GM23248 (cell line): ENCODE results near the gene ZBTB44.

ENCODE experiments used
- EZH2 ChIP-seq: fragments of 200-600 bp; sonication (generic); IDR thresholded peaks from 2 replicates; pipeline ENCODE4 v1.6.1; 2018; ENCODE audit warnings: antibody characterized with exemption, mild to moderate bottlenecking; ENCODE audit not compliant: insufficient read depth, poor library complexity, severe bottlenecking
- EZH2phosphoT487 ChIP-seq: fragments of 200-600 bp; sonication (generic); IDR thresholded peaks from 2 replicates; pipeline ENCODE4 v1.6.1; 2018; ENCODE audit warnings: antibody characterized with exemption, moderate library complexity, mild to moderate bottlenecking, low read depth; ENCODE audit not compliant: insufficient read depth

- TF ChIP-seq EZH2 (no peak), EZH2phosphoT487 (no peak)
Observed at GRCh38 chr11:130247319-130247718, 67.4 kb downstream of the ZBTB44 start.
